Ascending aorta (tissue), 2 donors: ENCODE data around the gene LMCD1. TPM values are rescaled to one million over a fixed set of nuclear protein-coding genes. Genes with fewer than 3 reads are reported as not detected.

ENCODE experiments used
- DNase-seq, 2 donors: peaks; one replicate each; pipeline ENCODE4 v3.0.0-alpha.2; 2019; ENCODE audit warnings: low spot score in 2 of 2
- H3K27ac ChIP-seq, 2 donors: fragments of 200-600 bp; sonication (generic); one replicate each; pipeline ENCODE4 v1.5.1; 2016 to 2017; ENCODE audit warnings: mild to moderate bottlenecking in 1 of 2
- H3K27me3 ChIP-seq: fragments of 200-600 bp; sonication (generic); one replicate; pipeline ENCODE4 v1.5.1; 2017
- H3K36me3 ChIP-seq, 2 donors: fragments of 200-600 bp; sonication (generic); one replicate each; pipeline ENCODE4 v1.5.1; 2016
- H3K4me1 ChIP-seq, 2 donors: fragments of 200-600 bp; sonication (generic); one replicate each; pipeline ENCODE4 v1.5.1; 2016 to 2017; ENCODE audit warnings: mild to moderate bottlenecking in 1 of 2
- H3K4me3 ChIP-seq, 2 donors: fragments of 200-600 bp; sonication (generic); one replicate each; pipeline ENCODE4 v1.5.1; 2016 to 2017; ENCODE audit warnings: mild to moderate bottlenecking in 1 of 2
- H3K9me3 ChIP-seq, 2 donors: fragments of 200-600 bp; sonication (generic); one replicate each; pipeline ENCODE4 v1.5.1; 2016
- intact Hi-C: fragments of 100-400 bp; cut with DNase I; formaldehyde crosslinking; loops from one replicate; pipeline ENCODE4 v1.15.1; 2023
- total RNA-seq: library from RNA; depleted of rRNA; stranded (reverse); fragments of >200 nt; gene quantifications from one replicate; pipeline ENCODE4 v1.1.0, GENCODE V29; 2016
- TF ChIP-seq, protein P1 (sequence below), 3 experiments: fragments of 200-600 bp in 2 of 3; fragments of 450-650 bp in 1 of 3; sonication (generic) in 2 of 3; IDR thresholded peaks; one replicate each; pipeline ENCODE4 v1.5.1; 2016 to 2019; ENCODE audit warnings: antibody characterized with exemption in 3 of 3, mild to moderate bottlenecking in 1 of 3, moderate library complexity in 1 of 3

Gene LMCD1
- total RNA-seq, 1 donor from 2014 or later, result 634 TPM

- H3K9me3 ChIP-seq, result no peaks in the 10 kb centered on the region
- H3K36me3 ChIP-seq, result peaks cover 41 to 88% of the 10 kb centered on the region in 2 donors
- no peak overlapping the region for H3K4me3 ChIP-seq
- no peak for DNase-seq
- H3K27ac ChIP-seq, result peak overlapping the region; percentile 79 to 86
- TF ChIP-seq, protein P1, sequence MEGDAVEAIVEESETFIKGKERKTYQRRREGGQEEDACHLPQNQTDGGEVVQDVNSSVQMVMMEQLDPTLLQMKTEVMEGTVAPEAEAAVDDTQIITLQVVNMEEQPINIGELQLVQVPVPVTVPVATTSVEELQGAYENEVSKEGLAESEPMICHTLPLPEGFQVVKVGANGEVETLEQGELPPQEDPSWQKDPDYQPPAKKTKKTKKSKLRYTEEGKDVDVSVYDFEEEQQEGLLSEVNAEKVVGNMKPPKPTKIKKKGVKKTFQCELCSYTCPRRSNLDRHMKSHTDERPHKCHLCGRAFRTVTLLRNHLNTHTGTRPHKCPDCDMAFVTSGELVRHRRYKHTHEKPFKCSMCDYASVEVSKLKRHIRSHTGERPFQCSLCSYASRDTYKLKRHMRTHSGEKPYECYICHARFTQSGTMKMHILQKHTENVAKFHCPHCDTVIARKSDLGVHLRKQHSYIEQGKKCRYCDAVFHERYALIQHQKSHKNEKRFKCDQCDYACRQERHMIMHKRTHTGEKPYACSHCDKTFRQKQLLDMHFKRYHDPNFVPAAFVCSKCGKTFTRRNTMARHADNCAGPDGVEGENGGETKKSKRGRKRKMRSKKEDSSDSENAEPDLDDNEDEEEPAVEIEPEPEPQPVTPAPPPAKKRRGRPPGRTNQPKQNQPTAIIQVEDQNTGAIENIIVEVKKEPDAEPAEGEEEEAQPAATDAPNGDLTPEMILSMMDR (IDR thresholded peaks at IDR 0.05), result no peak
- peaks cover 31 to 70% of the 10 kb centered on the region in 2 donors for H3K4me1 ChIP-seq
- no peaks in the 10 kb centered on the region for H3K27me3 ChIP-seq
- intact Hi-C loops, result loop anchor here (5.0 kb wide), 1 partner anchor 117 kb away; no protein-coding TSS in a partner anchor
These were observed 57.7 kb downstream of the LMCD1 start for GRCh38 chr3:8559351-8559750.

GRCh38 chr3:8560366-8561007 lies 58.9 kb downstream of the LMCD1 start:
- TF ChIP-seq, protein P1 (IDR thresholded peaks at IDR 0.05), result no peak
- Histone ChIP-seq H3K27me3 (no peaks in the 10 kb centered on the region), H3K4me3 (no peak overlapping the region), H3K27ac (peak overlapping the region; percentile 79 to 86), H3K4me1 (peaks cover 23 to 59% of the 10 kb centered on the region in 2 donors), H3K36me3 (peaks cover 48 to 91% of the 10 kb centered on the region in 2 donors), H3K9me3 (no peaks in the 10 kb centered on the region)
- no peak for DNase-seq
- intact Hi-C loops, result loop anchor here (5.0 kb wide), 1 partner anchor 47 kb away; no protein-coding TSS in a partner anchor

GRCh38 chr3:8561370-8561769 lies 59.7 kb downstream of the LMCD1 start:
- H3K4me3 ChIP-seq, result no peak overlapping the region
- H3K27me3 ChIP-seq, result no peaks in the 10 kb centered on the region
- peaks cover 56 to 92% of the 10 kb centered on the region in 2 donors for H3K36me3 ChIP-seq
- H3K9me3 ChIP-seq, result no peaks in the 10 kb centered on the region
- H3K4me1 ChIP-seq, result peaks cover 23 to 54% of the 10 kb centered on the region in 2 donors
- H3K27ac ChIP-seq, result peak overlapping the region; percentile 79 to 86
- intact Hi-C loops, result loop anchor here (5.0 kb wide), 1 partner anchor 46 kb away; no protein-coding TSS in a partner anchor
- DNase-seq, result no peak
- TF ChIP-seq, protein P1 (IDR thresholded peaks at IDR 0.05), result no peak

DNA sequence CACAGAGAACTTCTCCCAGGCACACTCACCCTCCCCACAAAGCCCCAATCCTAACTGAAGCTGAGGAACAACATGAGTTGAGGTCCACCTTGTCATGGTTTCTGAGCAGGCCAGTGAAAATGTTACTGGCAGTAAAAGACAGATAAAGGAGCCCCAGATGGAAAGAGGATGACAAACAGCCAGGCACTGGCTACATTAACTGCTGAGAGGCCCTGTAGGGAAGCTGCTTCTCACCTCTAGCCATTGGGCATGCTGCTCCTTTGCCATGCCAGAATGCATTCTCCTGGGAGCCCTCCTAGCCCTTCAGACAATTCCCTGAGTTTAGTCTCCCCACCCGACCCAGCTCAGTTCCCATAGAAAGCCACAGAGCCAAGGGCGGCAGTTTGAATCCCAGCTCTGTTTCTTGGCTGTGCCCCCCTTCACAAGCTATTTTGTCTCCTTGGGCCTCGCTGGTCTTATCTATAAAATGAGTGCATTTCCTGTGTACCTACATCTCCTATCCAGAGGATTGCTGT lies 60.5 kb downstream of the LMCD1 start:
- Histone ChIP-seq H3K27ac (peak overlapping the region; percentile 79 to 86), H3K9me3 (no peaks in the 10 kb centered on the region), H3K27me3 (no peaks in the 10 kb centered on the region), H3K4me1 (peaks cover 17 to 46% of the 10 kb centered on the region in 2 donors), H3K36me3 (peaks cover 56 to 92% of the 10 kb centered on the region in 2 donors), H3K4me3 (no peak overlapping the region)
- DNase-seq, result no peak
- intact Hi-C loops, result loop anchor here (5.0 kb wide), 1 partner anchor 45 kb away; no protein-coding TSS in a partner anchor
- TF ChIP-seq, protein P1 (IDR thresholded peaks at IDR 0.05), result no peak

- TF ChIP-seq, protein P1 (IDR thresholded peaks at IDR 0.05), result no peak
- peaks cover 56 to 92% of the 10 kb centered on the region in 2 donors for H3K36me3 ChIP-seq
- intact Hi-C loops, result loop anchor here (5.0 kb wide), 1 partner anchor 44 kb away; no protein-coding TSS in a partner anchor
- no peaks in the 10 kb centered on the region for H3K27me3 ChIP-seq
- peaks cover 12 to 42% of the 10 kb centered on the region in 2 donors for H3K4me1 ChIP-seq
- H3K4me3 ChIP-seq, result no peak overlapping the region
- no peaks in the 10 kb centered on the region for H3K9me3 ChIP-seq
- peak in 1 of 2 donors; percentile 52 for DNase-seq
- H3K27ac ChIP-seq, result peak overlapping the region; percentile 79 to 86
These were observed 61.5 kb downstream of the LMCD1 start for GRCh38 chr3:8563146-8563545.
